ENCODE measurements around the gene TCF7L1. TPM values are rescaled to one million over a fixed set of nuclear protein-coding genes. Genes with fewer than 3 reads are reported as not detected.
"Not testable (repeated sequence)": the region's sequence is repeated elsewhere in the genome, so short reads cannot be mapped to it uniquely, and the experiment has no call there.

Gene TCF7L1
- total RNA-seq, 1 donor from 2014 or later, result 6.6 TPM

GRCh38 chr2:85151026-85151425, 17.8 kb downstream of the TCF7L1 start:
- Mint-ChIP-seq H3K9me3 (ENCODE audit: unreplicated experiment) (no peaks in the 10 kb centered on the region), H3K36me3 (ENCODE audit: unreplicated experiment) (no peaks in the 10 kb centered on the region), H3K27me3 (ENCODE audit: unreplicated experiment) (no peaks in the 10 kb centered on the region), H3K4me3 (ENCODE audit: unreplicated experiment) (no peak overlapping the region), H3K4me1 (ENCODE audit: low read depth, unreplicated experiment) (no peaks in the 10 kb centered on the region), H3K27ac (ENCODE audit: unreplicated experiment) (no peak overlapping the region)
- no peak for DNase-seq
- TF ChIP-seq, protein P1, sequence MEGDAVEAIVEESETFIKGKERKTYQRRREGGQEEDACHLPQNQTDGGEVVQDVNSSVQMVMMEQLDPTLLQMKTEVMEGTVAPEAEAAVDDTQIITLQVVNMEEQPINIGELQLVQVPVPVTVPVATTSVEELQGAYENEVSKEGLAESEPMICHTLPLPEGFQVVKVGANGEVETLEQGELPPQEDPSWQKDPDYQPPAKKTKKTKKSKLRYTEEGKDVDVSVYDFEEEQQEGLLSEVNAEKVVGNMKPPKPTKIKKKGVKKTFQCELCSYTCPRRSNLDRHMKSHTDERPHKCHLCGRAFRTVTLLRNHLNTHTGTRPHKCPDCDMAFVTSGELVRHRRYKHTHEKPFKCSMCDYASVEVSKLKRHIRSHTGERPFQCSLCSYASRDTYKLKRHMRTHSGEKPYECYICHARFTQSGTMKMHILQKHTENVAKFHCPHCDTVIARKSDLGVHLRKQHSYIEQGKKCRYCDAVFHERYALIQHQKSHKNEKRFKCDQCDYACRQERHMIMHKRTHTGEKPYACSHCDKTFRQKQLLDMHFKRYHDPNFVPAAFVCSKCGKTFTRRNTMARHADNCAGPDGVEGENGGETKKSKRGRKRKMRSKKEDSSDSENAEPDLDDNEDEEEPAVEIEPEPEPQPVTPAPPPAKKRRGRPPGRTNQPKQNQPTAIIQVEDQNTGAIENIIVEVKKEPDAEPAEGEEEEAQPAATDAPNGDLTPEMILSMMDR (IDR thresholded peaks at IDR 0.05; ENCODE audit: partially characterized antibody, unreplicated experiment), result no peak

GRCh38 chr2:85152895-85153294, 19.7 kb downstream of the TCF7L1 start:
- Mint-ChIP-seq H3K36me3 (ENCODE audit: unreplicated experiment) (no peaks in the 10 kb centered on the region), H3K27ac (ENCODE audit: unreplicated experiment) (no peak overlapping the region), H3K4me1 (ENCODE audit: low read depth, unreplicated experiment) (no peaks in the 10 kb centered on the region), H3K9me3 (ENCODE audit: unreplicated experiment) (no peaks in the 10 kb centered on the region), H3K4me3 (ENCODE audit: unreplicated experiment) (no peak overlapping the region), H3K27me3 (ENCODE audit: unreplicated experiment) (no peaks in the 10 kb centered on the region)
- no peak for DNase-seq
- TF ChIP-seq, protein P1 (IDR thresholded peaks at IDR 0.05; ENCODE audit: partially characterized antibody, unreplicated experiment), result no peak

- H3K4me3 Mint-ChIP-seq (ENCODE audit: unreplicated experiment), result no peak overlapping the region
- no peaks in the 10 kb centered on the region for H3K36me3 Mint-ChIP-seq (ENCODE audit: unreplicated experiment)
- H3K9me3 Mint-ChIP-seq (ENCODE audit: unreplicated experiment), result no peaks in the 10 kb centered on the region
- no peak for DNase-seq
- no peaks in the 10 kb centered on the region for H3K27me3 Mint-ChIP-seq (ENCODE audit: unreplicated experiment)
- H3K4me1 Mint-ChIP-seq (ENCODE audit: low read depth, unreplicated experiment), result peaks cover under 1% of the 10 kb centered on the region
- TF ChIP-seq, protein P1 (IDR thresholded peaks at IDR 0.05; ENCODE audit: partially characterized antibody, unreplicated experiment), result no peak
- H3K27ac Mint-ChIP-seq (ENCODE audit: unreplicated experiment), result no peak overlapping the region
Observed at GRCh38 chr2:85154048-85154753, 21.0 kb downstream of the TCF7L1 start.

GRCh38 chr2:85155082-85155481, 21.9 kb downstream of the TCF7L1 start:
- H3K27me3 Mint-ChIP-seq (ENCODE audit: unreplicated experiment); H3K27ac Mint-ChIP-seq (ENCODE audit: unreplicated experiment); H3K4me3 Mint-ChIP-seq (ENCODE audit: unreplicated experiment); H3K4me1 Mint-ChIP-seq (ENCODE audit: low read depth, unreplicated experiment); DNase-seq; H3K36me3 Mint-ChIP-seq (ENCODE audit: unreplicated experiment); H3K9me3 Mint-ChIP-seq (ENCODE audit: unreplicated experiment): not testable (repeated sequence)

DNA sequence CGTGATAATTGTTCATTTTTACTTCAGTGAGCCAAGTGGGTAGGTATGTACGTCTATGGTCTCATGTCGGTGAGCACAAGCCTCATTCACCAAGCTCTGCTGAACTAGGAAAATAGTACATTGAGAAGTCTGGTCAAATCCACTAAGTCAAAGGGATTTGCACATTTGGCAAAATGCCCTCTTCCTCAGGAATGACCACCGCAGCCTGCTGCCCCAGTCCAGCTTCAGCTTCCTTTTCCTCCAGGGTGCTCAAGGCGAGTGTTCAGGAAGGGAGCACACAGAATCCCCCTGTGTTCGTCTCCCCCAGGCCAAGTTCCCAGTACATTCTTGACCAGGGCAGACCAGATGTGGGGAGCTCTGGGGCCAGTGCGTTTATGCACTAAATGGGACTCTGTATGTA, 23.0 kb downstream of the TCF7L1 start:
- Mint-ChIP-seq H3K27ac (ENCODE audit: unreplicated experiment) (no peak overlapping the region), H3K9me3 (ENCODE audit: unreplicated experiment) (peaks cover 4% of the 10 kb centered on the region), H3K36me3 (ENCODE audit: unreplicated experiment) (no peaks in the 10 kb centered on the region), H3K4me3 (ENCODE audit: unreplicated experiment) (no peak overlapping the region), H3K27me3 (ENCODE audit: unreplicated experiment) (peaks cover 3% of the 10 kb centered on the region), H3K4me1 (ENCODE audit: low read depth, unreplicated experiment) (peaks cover 3% of the 10 kb centered on the region)
- TF ChIP-seq, protein P1 (IDR thresholded peaks at IDR 0.05; ENCODE audit: partially characterized antibody, unreplicated experiment), result no peak
- no peak for DNase-seq

Measured in glutamatergic neuron (in vitro differentiated cells).